OCI-LY1 (cell line): Measurements from ENCODE around the gene PIGB.

Source experiments
- H2AFZ ChIP-seq: fragments of 200-600 bp; sonication (generic), shearing (Covaris generic); 2 replicates; pipeline ENCODE4 v1.6.0; 2014; ENCODE audit warnings: antibody characterized with exemption, mild to moderate bottlenecking, low read length
- H3F3A ChIP-seq: fragments of 200-600 bp; sonication (generic), shearing (Covaris generic); 2 replicates; pipeline ENCODE4 v1.6.0; 2014; ENCODE audit warnings: mild to moderate bottlenecking, antibody characterized with exemption, low read length, moderate library complexity; ENCODE audit not compliant: insufficient read depth
- H3K27ac ChIP-seq: fragments of 200-600 bp; sonication (generic); 2 replicates; pipeline ENCODE4 v1.5.1; 2014; ENCODE audit warnings: low read length, mixed run types, mild to moderate bottlenecking, low read depth; ENCODE audit not compliant: poor library complexity, severe bottlenecking
- H3K27me3 ChIP-seq: fragments of 200-600 bp; sonication (generic); 2 replicates; pipeline ENCODE4 v1.6.0; 2014; ENCODE audit warnings: antibody characterized with exemption, mild to moderate bottlenecking, low read length, moderate library complexity; ENCODE audit not compliant: insufficient read depth
- H3K36me3 ChIP-seq: fragments of 200-600 bp; sonication (generic); 2 replicates; pipeline ENCODE4 v1.6.1; 2014; ENCODE audit warnings: mild to moderate bottlenecking, antibody characterized with exemption, low read length, moderate library complexity, mixed read lengths; ENCODE audit not compliant: insufficient read depth
- H3K4me1 ChIP-seq: fragments of 200-600 bp; sonication (generic); 2 replicates; pipeline ENCODE4 v1.5.1; 2014; ENCODE audit warnings: mild to moderate bottlenecking, low read length, moderate library complexity; ENCODE audit not compliant: insufficient read depth, severe bottlenecking
- H3K4me2 ChIP-seq: fragments of 200-600 bp; sonication (generic), shearing (Covaris generic); 2 replicates; pipeline ENCODE4 v1.6.1; 2014; ENCODE audit warnings: low read length
- H3K4me3 ChIP-seq: fragments of 200-600 bp; sonication (generic); 2 replicates; pipeline ENCODE4 v1.5.1; 2014; ENCODE audit warnings: low read length, low read depth, mild to moderate bottlenecking, mixed read lengths; ENCODE audit not compliant: poor library complexity, severe bottlenecking
- H3K79me2 ChIP-seq: fragments of 200-600 bp; shearing (Covaris generic); 2 replicates; pipeline ENCODE4 v1.6.1; 2016; ENCODE audit warnings: mixed run types, low read length, mixed read lengths; ENCODE audit not compliant: insufficient read depth
- H3K9ac ChIP-seq: fragments of 200-600 bp; sonication (generic), shearing (Covaris generic); 2 replicates; pipeline ENCODE4 v1.6.1; 2014; ENCODE audit warnings: mild to moderate bottlenecking, low read length, mixed read lengths
- H3K9me2 ChIP-seq: fragments of 200-600 bp; sonication (generic), shearing (Covaris generic); 2 replicates; pipeline ENCODE4 v1.6.1; 2014; ENCODE audit warnings: low read depth, mild to moderate bottlenecking, low read length, mixed read lengths
- H3K9me3 ChIP-seq: fragments of 200-600 bp; shearing (Covaris generic); 2 replicates; pipeline ENCODE4 v1.6.1; 2014; ENCODE audit warnings: low read length, mixed read lengths
- H4K20me1 ChIP-seq: fragments of 200-600 bp; sonication (generic), shearing (Covaris generic); 2 replicates; pipeline ENCODE4 v1.6.0; 2016; ENCODE audit warnings: mild to moderate bottlenecking, low read length; ENCODE audit not compliant: insufficient read depth
- CTCF ChIP-seq: fragments of 200-600 bp; sonication (generic), shearing (Covaris generic); IDR thresholded peaks from 2 replicates; pipeline ENCODE4 v1.5.1; 2017; ENCODE audit warnings: mild to moderate bottlenecking, antibody characterized with exemption, low read length, moderate library complexity, mixed read lengths
- EZH2 ChIP-seq: fragments of 200-600 bp; sonication (generic), shearing (Covaris generic); IDR thresholded peaks from 2 replicates; pipeline ENCODE4 v1.8.0; 2017; ENCODE audit warnings: borderline replicate concordance, mixed run types, mild to moderate bottlenecking, antibody characterized with exemption, low read length, moderate library complexity, mixed read lengths

Gene PIGB

GRCh38 chr15:55337160-55337559, 18.1 kb downstream of the PIGB start:
- Histone ChIP-seq H3K9me2 (no peaks in the 10 kb centered on the region), H2AFZ (no peak overlapping the region), H3K4me1 (no peaks in the 10 kb centered on the region), H3K27ac (no peak overlapping the region), H3K9ac (no peak overlapping the region), H3K4me3 (no peak overlapping the region), H3K4me2 (no peak overlapping the region), H4K20me1 (no peaks in the 10 kb centered on the region), H3K9me3 (no peaks in the 10 kb centered on the region), H3K27me3 (no peaks in the 10 kb centered on the region), H3K79me2 (no peaks in the 10 kb centered on the region), H3F3A (no peaks in the 10 kb centered on the region), H3K36me3 (peaks cover 72% of the 10 kb centered on the region)
- TF ChIP-seq EZH2 = no peak
- no peak for TF ChIP-seq CTCF

GRCh38 chr15:55343168-55343567, 24.1 kb downstream of the PIGB start:
- no peak overlapping the region for H3K4me3 ChIP-seq
- H3K79me2 ChIP-seq = no peaks in the 10 kb centered on the region
- no peaks in the 10 kb centered on the region for H3K27me3 ChIP-seq
- H3K9me2 ChIP-seq = no peaks in the 10 kb centered on the region
- H3F3A ChIP-seq = no peaks in the 10 kb centered on the region
- no peak overlapping the region for H2AFZ ChIP-seq
- H3K9ac ChIP-seq = no peak overlapping the region
- no peak for TF ChIP-seq CTCF
- no peak for TF ChIP-seq EZH2
- H3K36me3 ChIP-seq = peaks cover 52% of the 10 kb centered on the region
- H4K20me1 ChIP-seq = no peaks in the 10 kb centered on the region
- no peaks in the 10 kb centered on the region for H3K9me3 ChIP-seq
- no peak overlapping the region for H3K27ac ChIP-seq
- H3K4me1 ChIP-seq = peaks cover 3% of the 10 kb centered on the region
- H3K4me2 ChIP-seq = no peak overlapping the region

DNA sequence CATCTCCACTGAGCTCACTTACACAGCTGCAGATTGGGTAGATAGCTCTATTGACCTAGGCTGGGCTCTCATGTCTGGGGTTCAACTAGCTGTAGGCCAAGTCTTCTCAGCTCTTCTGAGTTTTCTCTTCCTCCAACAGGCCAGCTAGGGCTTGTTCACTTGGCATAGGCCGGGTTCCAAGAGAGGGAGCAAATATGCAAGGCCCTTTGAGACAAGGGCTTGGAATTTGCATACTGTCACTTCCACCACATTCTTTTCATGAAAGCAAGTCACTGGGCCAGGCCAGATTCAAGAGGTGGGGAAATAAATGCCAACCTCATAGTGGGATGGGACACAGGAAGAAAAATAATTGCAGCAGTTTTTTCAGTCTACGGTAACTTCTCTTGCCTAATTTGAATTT, 25.2 kb downstream of the PIGB start:
- peaks cover 3% of the 10 kb centered on the region for H3K4me1 ChIP-seq
- H3K79me2 ChIP-seq = no peaks in the 10 kb centered on the region
- H3K9me2 ChIP-seq = no peaks in the 10 kb centered on the region
- H3K4me2 ChIP-seq = no peak overlapping the region
- no peaks in the 10 kb centered on the region for H4K20me1 ChIP-seq
- no peak overlapping the region for H3K9ac ChIP-seq
- no peak overlapping the region for H2AFZ ChIP-seq
- no peaks in the 10 kb centered on the region for H3K27me3 ChIP-seq
- TF ChIP-seq EZH2 = no peak
- no peak for TF ChIP-seq CTCF
- H3K36me3 ChIP-seq = peaks cover 51% of the 10 kb centered on the region
- peak overlapping the region; percentile 22 for H3K27ac ChIP-seq
- H3F3A ChIP-seq = no peaks in the 10 kb centered on the region
- H3K4me3 ChIP-seq = no peak overlapping the region
- no peaks in the 10 kb centered on the region for H3K9me3 ChIP-seq
